Nucleus accumbens (tissue), 56 donors: ENCODE results near the gene DHRS4.
"Not testable (repeated sequence)": the region's sequence is repeated elsewhere in the genome, so short reads cannot be mapped to it uniquely, and the experiment has no call there.

ENCODE experiments used
- DNase-seq, 56 donors: peaks; one replicate each; lab custom pipeline; 2025; lab: John Stamatoyannopoulos, UW

Gene DHRS4

DNA sequence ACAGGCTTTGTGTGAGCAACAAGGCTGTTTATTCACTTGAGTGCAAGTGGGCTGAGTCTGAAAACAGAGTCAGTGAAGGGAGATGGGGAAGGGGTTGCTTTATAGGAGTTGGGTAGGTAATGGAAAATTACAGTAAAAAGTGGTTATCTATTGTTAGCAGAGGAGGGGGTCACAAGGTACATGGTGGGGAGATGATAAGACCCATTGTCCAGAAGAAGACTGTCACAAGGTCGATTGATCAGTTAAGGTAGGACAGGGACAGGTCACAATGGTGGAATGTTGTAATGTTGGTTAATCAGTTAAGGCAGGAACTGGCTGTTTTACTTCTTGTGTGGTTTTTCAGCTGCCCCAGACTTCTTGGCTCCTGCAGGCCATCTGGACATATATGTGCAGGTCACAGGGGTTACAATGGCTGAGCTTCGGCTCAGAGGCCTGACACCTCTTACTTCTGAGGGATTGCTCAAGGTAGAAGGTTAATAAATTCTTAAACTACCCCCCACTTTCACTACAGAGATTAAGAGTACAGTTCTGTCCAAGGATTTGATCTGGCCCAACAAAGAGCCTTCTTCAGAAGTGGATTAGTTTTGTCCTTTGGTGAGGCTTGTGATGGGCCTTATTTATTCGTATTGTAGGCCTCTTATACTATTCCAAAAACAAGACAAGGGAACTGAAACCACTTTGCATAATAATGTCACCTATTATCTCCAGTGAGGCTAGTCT is 13.8 kb upstream of the DHRS4 start:
- no peak for DNase-seq

DNA sequence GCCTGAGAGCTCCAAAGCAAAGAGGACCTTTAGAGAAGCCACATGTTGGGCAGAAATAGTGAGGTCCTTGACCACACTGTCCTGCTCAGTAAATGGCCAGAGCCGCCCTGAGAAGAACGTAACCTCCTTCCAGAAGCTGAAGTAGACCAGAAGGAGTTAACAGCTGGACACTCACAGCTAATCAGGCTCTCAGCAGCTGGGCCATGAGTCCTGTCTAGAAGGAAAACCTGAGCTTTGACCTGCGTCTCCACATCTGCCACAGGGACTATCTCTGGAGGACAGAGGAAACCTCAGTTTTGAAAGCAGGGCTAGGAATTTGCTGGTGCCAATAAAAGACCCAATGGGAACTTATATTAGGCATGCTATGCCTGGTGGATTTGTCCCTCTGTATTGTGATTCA is 12.3 kb upstream of the DHRS4 start:
- DNase-seq = no peak

- DNase-seq = peak in 2 of 56 donors; percentile 2 to 3
Observed at GRCh38 chr14:23941669-23942068, 11.9 kb upstream of the DHRS4 start.

DNA sequence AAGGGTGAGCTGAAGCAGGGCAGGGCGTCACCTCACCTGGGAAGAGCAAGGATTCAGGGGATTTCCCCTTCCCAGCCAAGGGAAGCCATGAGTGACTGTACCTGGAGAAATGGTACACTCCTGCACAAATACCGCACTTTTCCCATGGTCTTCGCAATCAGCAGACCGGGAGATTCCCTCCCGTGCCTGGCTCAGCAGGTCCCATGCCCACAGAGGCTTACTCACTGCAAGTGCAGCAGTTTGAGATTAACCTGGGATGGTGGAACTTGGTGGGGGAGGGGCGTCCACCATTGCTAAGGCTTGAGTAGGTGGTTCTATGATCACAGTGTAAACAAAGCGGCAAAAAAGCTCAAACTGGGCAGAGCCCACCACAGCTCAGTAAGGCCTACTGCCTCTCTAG is 11.0 kb upstream of the DHRS4 start:
- no peak for DNase-seq

GRCh38 chr14:23949069-23949468 is 4.5 kb upstream of the DHRS4 start:
- not testable (repeated sequence) for DNase-seq

DNA sequence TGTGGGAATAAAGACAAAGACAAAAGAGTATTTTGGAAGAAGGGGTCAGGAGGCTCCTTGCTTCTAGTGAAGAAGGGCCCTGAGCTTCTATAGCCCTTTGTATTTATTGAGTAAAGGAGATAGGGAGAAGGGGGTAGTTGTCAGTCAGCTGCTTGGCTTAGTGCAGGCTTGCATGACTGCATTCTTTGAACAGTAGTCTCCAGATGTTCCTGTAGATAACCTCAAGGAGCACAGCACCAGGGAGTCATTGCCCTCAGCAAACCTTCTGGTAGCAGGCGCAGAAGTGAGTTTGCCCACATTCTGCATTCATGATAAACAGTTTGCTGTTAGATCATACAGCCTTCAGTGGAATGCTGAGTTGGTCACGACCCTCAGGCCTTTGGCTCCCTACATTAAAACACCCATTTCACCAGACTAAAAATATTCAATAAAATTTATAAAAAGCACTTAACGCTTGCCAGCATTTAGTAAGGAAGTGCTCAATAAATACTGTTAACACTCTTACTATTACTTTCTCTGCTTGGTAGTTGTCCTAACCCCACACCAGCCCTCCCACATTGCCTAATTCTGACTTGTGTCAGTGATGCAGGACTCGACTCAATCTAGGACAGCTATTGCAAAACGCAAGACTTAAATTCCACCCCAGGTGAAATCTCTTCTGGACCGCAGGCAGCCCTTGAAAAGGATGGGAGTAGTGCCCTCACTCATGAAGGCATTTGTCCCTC is 3.0 kb upstream of the DHRS4 start:
- no peak for DNase-seq

DNA sequence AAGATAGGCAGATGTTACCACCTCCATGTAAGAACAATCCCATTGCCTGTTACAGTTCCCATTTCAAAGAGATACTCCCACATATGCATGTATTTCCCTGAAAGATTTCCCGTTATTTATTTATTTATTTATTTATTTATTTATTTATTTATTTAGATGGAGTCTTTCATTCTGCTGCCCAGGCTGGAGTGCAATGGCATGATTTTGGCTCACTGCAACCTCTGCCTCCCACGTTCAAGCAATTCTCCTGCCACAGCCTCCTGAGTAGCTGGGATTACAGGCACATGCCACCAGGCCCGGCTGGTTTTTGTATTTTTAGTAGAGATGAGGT is 2.5 kb upstream of the DHRS4 start:
- not testable (repeated sequence) for DNase-seq

GRCh38 chr14:23951590-23952201 is 1.9 kb upstream of the DHRS4 start:
- peak in 25 of 56 donors; percentile 5 to 65 (median 30) for DNase-seq

DNA sequence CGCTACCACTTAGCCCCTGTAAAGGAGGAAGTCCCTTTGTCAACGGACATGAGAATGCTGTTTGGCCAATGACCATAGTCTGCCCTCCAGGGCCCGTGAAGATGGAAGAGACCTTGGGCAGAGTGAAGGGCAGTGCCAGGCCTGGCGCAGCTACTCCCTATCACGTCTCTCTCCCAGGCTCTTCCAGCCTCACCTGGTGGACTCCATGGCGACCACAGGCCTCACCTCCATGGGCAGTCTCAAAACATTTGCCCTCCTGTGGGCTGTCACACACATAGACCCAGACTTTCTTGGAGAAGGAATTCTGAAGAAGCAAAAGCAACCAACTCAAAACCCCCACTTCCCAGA is 480 bp upstream of the DHRS4 start:
- DNase-seq = peak in 2 of 56 donors; percentile 35 to 58

DNA sequence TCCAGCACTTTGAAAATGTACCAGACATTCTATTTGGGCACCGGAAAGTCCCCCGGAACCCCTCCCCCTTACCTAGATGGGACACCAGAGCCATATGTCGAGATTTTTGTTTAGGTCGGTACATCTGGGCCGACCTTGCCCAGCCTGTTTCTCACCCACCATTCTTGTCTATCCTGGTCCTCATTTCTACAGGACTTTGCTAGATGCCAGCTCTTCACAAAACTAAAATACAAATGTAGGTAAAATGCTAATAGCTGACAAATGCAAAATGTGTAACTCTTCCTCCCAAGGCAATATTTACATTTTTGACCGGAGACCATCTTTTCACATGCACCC is 677 bp downstream of the DHRS4 start:
- not testable (repeated sequence) for DNase-seq

DNA sequence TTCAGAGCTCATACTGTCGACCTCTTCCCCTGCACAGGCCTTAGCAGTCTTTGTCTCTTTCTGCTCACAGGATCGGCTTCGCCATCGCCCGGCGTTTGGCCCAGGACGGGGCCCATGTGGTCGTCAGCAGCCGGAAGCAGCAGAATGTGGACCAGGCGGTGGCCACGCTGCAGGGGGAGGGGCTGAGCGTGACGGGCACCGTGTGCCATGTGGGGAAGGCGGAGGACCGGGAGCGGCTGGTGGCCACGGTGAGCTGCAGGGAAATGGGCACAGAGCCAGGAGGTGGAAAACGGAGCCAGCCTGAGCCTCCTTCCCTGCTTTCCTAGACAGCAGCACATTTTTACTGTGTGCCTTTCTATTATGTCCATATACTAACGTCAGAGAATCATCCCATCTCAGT is 1.4 kb downstream of the DHRS4 start:
- peak in 9 of 56 donors; percentile 10 to 25 (median 15) for DNase-seq

- not testable (repeated sequence) for DNase-seq
Observed at GRCh38 chr14:23955811-23956210, 2.2 kb downstream of the DHRS4 start.

DNA sequence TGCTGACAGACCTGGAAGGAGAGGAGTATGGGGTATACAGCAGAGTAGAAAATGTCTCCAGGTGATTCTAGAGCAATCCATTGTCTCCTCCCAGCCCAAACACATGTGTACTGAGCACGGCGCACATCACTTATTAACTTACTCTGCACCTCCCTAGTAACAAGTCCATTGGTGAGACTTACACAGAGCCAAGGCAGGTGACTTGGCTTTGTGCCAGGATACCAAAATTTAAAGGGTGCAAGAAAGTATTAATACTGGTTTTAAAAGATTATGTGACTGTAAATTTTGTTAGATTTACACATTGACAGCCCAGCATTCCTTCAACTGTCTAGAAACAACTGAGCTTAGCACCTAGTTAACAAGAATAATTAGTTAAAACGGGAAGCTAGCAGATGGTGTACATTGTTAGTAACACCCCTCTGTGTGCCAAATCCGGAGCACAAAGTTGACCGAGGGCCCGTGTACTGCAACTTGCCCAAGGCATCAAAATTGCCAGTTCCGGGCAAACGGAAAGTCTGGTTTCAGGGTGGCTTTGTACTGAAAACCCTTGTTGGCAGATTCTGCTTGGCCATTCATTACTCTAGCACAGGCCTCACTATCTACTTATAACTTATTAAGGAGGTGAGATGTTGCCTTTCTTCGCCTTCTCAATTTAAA is 4.5 kb downstream of the DHRS4 start:
- DNase-seq = peak in 1 of 56 donors; percentile 9

- DNase-seq = not testable (repeated sequence)
Observed at GRCh38 chr14:23960899-23961298, 7.3 kb downstream of the DHRS4 start.

GRCh38 chr14:23961704-23962103 is 8.1 kb downstream of the DHRS4 start:
- not testable (repeated sequence) for DNase-seq

GRCh38 chr14:23969130-23969480 is 15.5 kb downstream of the DHRS4 start:
- not testable (repeated sequence) for DNase-seq

GRCh38 chr14:23969481-23970282 is 16.1 kb downstream of the DHRS4 start:
- DNase-seq = peak in 30 of 56 donors; percentile 13 to 68 (median 36)

- not testable (repeated sequence) for DNase-seq
Observed at GRCh38 chr14:23970283-23970659, 16.7 kb downstream of the DHRS4 start.

DNA sequence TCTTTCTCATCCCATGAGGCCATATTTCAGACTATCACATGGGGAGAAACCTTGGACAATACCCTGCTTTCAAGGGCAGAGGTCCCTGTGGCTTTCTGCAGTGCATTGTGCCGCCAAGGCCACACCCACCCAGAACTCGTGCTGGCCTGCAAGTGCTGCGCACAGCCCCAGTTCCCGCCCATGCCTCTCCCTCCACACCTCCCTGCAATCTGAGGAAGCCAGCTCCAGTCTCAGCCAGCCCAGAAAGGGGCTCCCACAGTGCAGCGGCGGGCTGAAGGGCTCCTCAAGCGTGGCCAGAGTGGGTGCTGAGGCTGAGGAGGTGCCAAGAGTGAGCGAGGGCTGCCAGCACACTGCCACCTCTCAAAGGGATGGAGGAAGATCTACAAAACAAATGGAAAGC is 19.6 kb downstream of the DHRS4 start:
- DNase-seq = not testable (repeated sequence)

GRCh38 chr14:23974041-23974440 is 20.5 kb downstream of the DHRS4 start:
- not testable (repeated sequence) for DNase-seq

DNA sequence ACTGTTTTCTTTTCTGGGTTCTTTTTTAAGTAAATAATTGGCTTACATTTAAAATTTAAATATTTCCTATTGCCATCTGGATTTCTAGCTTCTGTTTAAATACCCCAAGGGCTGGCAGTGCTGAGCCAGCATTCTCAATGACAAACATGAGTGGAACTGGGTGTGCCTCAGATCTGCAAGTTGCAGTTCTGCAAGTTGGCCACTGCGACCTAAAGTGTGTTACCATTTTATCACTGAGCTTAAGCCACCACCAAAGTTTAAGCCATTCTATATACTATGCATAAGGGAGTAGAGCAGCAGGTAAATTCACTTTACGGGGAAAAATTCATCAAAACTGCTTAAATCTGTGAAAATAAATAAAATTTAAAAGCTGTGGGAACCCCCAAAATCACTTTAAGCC is 23.6 kb downstream of the DHRS4 start:
- not testable (repeated sequence) for DNase-seq
